Cerebellar cortex (tissue), 1 donor: Measurements from ENCODE around the gene RABGGTA.
A peak's percentile ranks its signal among the peaks of the same experiment; 100 is the strongest.

Source experiments
- DNase-seq: peaks from one replicate; pipeline ENCODE4 v3.0.0-alpha.2; 2015; ENCODE audit warnings: low spot score

Gene RABGGTA

GRCh38 chr14:24304019-24304387, 32.6 kb upstream of the RABGGTA start:
- no peak for DNase-seq

GRCh38 chr14:24300326-24300980, 29.1 kb upstream of the RABGGTA start:
- no peak for DNase-seq

- DNase-seq, result peak; percentile 88
These were observed 28.1 kb upstream of the RABGGTA start, which contains the start of the genes DHRS1 and NOP9 for GRCh38 chr14:24299255-24300191. Gene DHRS1, minus strand, starts transcription at chr14:24299780. Its CDS starts 674 bp downstream, at chr14:24299106. Gene NOP9, plus strand, starts transcription at chr14:24299850. Its CDS starts 105 bp downstream, at chr14:24299955.

GRCh38 chr14:24298892-24299254, 27.5 kb upstream of the RABGGTA start:
- DNase-seq, result no peak

- peak; percentile 47 for DNase-seq
These were observed 26.0 kb upstream of the RABGGTA start for GRCh38 chr14:24297190-24297964.

GRCh38 chr14:24296341-24297157, 25.2 kb upstream of the RABGGTA start:
- peak; percentile 75 for DNase-seq

GRCh38 chr14:24293525-24293924, 22.1 kb upstream of the RABGGTA start:
- DNase-seq, result no peak

GRCh38 chr14:24292118-24292807, 20.9 kb upstream of the RABGGTA start:
- DNase-seq, result no peak

GRCh38 chr14:24291446-24292117, 20.2 kb upstream of the RABGGTA start:
- DNase-seq, result no peak

GRCh38 chr14:24290746-24291145, 19.3 kb upstream of the RABGGTA start:
- no peak for DNase-seq

- DNase-seq, result no peak
These were observed 18.4 kb upstream of the RABGGTA start for GRCh38 chr14:24289649-24290280.

- DNase-seq, result no peak
These were observed 15.6 kb upstream of the RABGGTA start for GRCh38 chr14:24286996-24287395.

- DNase-seq, result no peak
These were observed 14.0 kb upstream of the RABGGTA start for GRCh38 chr14:24285351-24285750.

- no peak for DNase-seq
These were observed 13.2 kb upstream of the RABGGTA start for GRCh38 chr14:24284501-24285035.

GRCh38 chr14:24283796-24284460, 12.5 kb upstream of the RABGGTA start:
- no peak for DNase-seq

GRCh38 chr14:24282736-24283135, 11.3 kb upstream of the RABGGTA start:
- no peak for DNase-seq

GRCh38 chr14:24281636-24282035, 10.2 kb upstream of the RABGGTA start:
- no peak for DNase-seq

GRCh38 chr14:24280797-24281460, 9.5 kb upstream of the RABGGTA start:
- DNase-seq, result no peak
